T-cell (primary cell): ENCODE results near the gene RAB31. TPM values are rescaled to one million over a fixed set of nuclear protein-coding genes. Genes with fewer than 3 reads are reported as not detected.
"Not testable (repeated sequence)": the region's sequence is repeated elsewhere in the genome, so short reads cannot be mapped to it uniquely, and the experiment has no call there.

Experiments used
- ATAC-seq, 4 experiments: fragments of 200-7000 bp in 3 of 4; fragments of 150-1000 bp in 1 of 4; cut with Tn5 transposase; replicated peaks in 1 of 4; 1 replicate in 3 of 4; 2 replicates in 1 of 4; pipeline ENCODE4 v1.10.0; 2021; ENCODE audit warnings: moderate library complexity in 3 of 4, mild to moderate bottlenecking in 2 of 4, moderate number of reproducible peaks in 1 of 4
- CTCF ChIA-PET, 2 donors: fragments of 300-600 bp; sonication (Branson Sonifier 250); formaldehyde crosslinking; loops; one replicate each; lab custom pipeline; 2022; ENCODE audit warnings: antibody characterized with exemption in 2 of 2; lab: Charles Lee
- POLR2A ChIA-PET, 2 donors: fragments of 300-600 bp; sonication (Branson Sonifier 250); formaldehyde crosslinking; loops; one replicate each; lab custom pipeline; 2022; ENCODE audit warnings: antibody characterized with exemption in 2 of 2; lab: Charles Lee
- DNase-seq, 35 experiments: peaks; one replicate each; pipeline versions ENCODE4 v3.0.0 to v3.0.0-alpha.2; 2013 to 2023
- H3K27ac ChIP-seq: one replicate; pipeline ENCODE4 v1.5.1; 2013; ENCODE audit warnings: low read length
- H3K27me3 ChIP-seq, 2 experiments: replicated peaks in 1 of 2; 1 replicate in 1 of 2; 2 replicates in 1 of 2; pipeline versions ENCODE4 v1.6.1 to v1.7.0; 2013; ENCODE audit warnings: low read length in 1 of 2, mixed read lengths in 1 of 2; ENCODE audit not compliant: control insufficient read depth in 2 of 2, insufficient read depth in 2 of 2; ENCODE audit errors: extremely low read depth in 1 of 2
- H3K36me3 ChIP-seq, 2 donors: 1 replicate in 1 of 2; 2 replicates in 1 of 2; pipeline versions ENCODE4 v1.6.1 to v1.7.0; 2013; ENCODE audit warnings: low read length in 1 of 2; ENCODE audit not compliant: control insufficient read depth in 2 of 2, insufficient read depth in 1 of 2; ENCODE audit errors: extremely low read depth in 1 of 2
- H3K4me1 ChIP-seq, 2 experiments: 1 replicate in 1 of 2; 2 replicates in 1 of 2; pipeline versions ENCODE4 v1.6.1 to v1.7.0; 2013; ENCODE audit warnings: low read length in 2 of 2, mixed read lengths in 1 of 2; ENCODE audit not compliant: insufficient read depth in 2 of 2, control insufficient read depth in 1 of 2; ENCODE audit errors: extremely low read depth in 1 of 2
- H3K4me3 ChIP-seq, 2 donors: 1 replicate in 1 of 2; 2 replicates in 1 of 2; pipeline versions ENCODE4 v1.5.1 to v1.7.0; 2013; ENCODE audit warnings: mild to moderate bottlenecking in 2 of 2, low read length in 1 of 2, moderate library complexity in 1 of 2; ENCODE audit not compliant: control insufficient read depth in 1 of 2; ENCODE audit errors: extremely low read depth in 1 of 2
- H3K9me3 ChIP-seq: 2 replicates; pipeline ENCODE4 v1.7.0; 2013
- H3K27ac Mint-ChIP-seq, 2 donors: one replicate each; pipeline ENCODE4 v1.8.0; 2020 to 2021; ENCODE audit warnings: mild to moderate bottlenecking in 2 of 2, mixed read lengths in 2 of 2
- H3K27me3 Mint-ChIP-seq, 2 donors: one replicate each; pipeline ENCODE4 v1.8.0; 2021 to 2022; ENCODE audit warnings: mixed read lengths in 2 of 2
- H3K36me3 Mint-ChIP-seq: one replicate; pipeline ENCODE4 v1.8.0; 2021; ENCODE audit warnings: mixed read lengths
- H3K4me1 Mint-ChIP-seq, 3 donors: one replicate each; pipeline ENCODE4 v1.8.0; 2020 to 2022; ENCODE audit warnings: mixed read lengths in 3 of 3, mild to moderate bottlenecking in 1 of 3
- H3K4me3 Mint-ChIP-seq, 3 donors: one replicate each; pipeline ENCODE4 v1.8.0; 2020 to 2022; ENCODE audit warnings: mild to moderate bottlenecking in 3 of 3, mixed read lengths in 3 of 3, moderate library complexity in 3 of 3
- H3K9me3 Mint-ChIP-seq, 3 donors: one replicate each; pipeline ENCODE4 v1.8.0; 2020 to 2022; ENCODE audit warnings: mixed read lengths in 3 of 3
- WGBS: methylation state at CpG from one replicate; pipeline ENCODE4 v1.1.5; 2013; ENCODE audit warnings: missing lambda C conversion rate; ENCODE audit not compliant: insufficient coverage; 5-methylcytosine and 5-hydroxymethylcytosine counted together
- total RNA-seq, 35 experiments: library from RNA in 6 of 35; stranded (reverse) in 6 of 35; fragments of 120-200 nt in 1 of 35; gene quantifications; one replicate each; pipeline versions ENCODE4 v1.2.1 to v1.2.4 and lab custom pipeline; 2013 to 2026

RAB31 gene
- total RNA-seq, 5 donors from 2014 or later (not counting 1 experiment from before 2014, with no cell fraction given) = 0.60 to 2.0 (median 1.5) TPM

GRCh38 chr18:9669016-9669415, 39.1 kb upstream of the RAB31 start:
- Mint-ChIP-seq H3K4me1 (peaks cover 0 to 6% (median 6%) of the 10 kb centered on the region in 3 donors), H3K27me3 (peaks cover 2 to 4% of the 10 kb centered on the region in 2 donors), H3K4me3 (no peak overlapping the region), H3K27ac (no peak overlapping the region), H3K36me3 (no peaks in the 10 kb centered on the region), H3K9me3 (no peaks in the 10 kb centered on the region)
- ChIA-PET POLR2A (no interaction called here), CTCF (interaction anchor here in 1 of 2 donors (0.6 kb wide), 1 partner anchor 10 kb away, joined by 4 read pairs; no protein-coding TSS in a partner anchor)
- H3K4me1 ChIP-seq = no peaks in the 10 kb centered on the region
- H3K4me3 ChIP-seq = no peak overlapping the region
- no peak overlapping the region for H3K27ac ChIP-seq
- no peaks in the 10 kb centered on the region for H3K36me3 ChIP-seq
- WGBS = 100% methylated on average over 1 of the region's 3 CpGs
- no peak for ATAC-seq
- H3K27me3 ChIP-seq = peaks cover 0 to 7% of the 10 kb centered on the region in 2 experiments
- no peak for DNase-seq
- H3K9me3 ChIP-seq = no peaks in the 10 kb centered on the region

GRCh38 chr18:9671214-9671613, 36.9 kb upstream of the RAB31 start:
- DNase-seq = no peak

GRCh38 chr18:9673296-9674251, 34.5 kb upstream of the RAB31 start:
- ChIA-PET CTCF (interaction anchor here in 1 of 2 donors (0.7 kb wide), 1 partner anchor 124 kb away, joined by 3 read pairs; no protein-coding TSS in a partner anchor), POLR2A (interaction anchor here in 1 of 2 donors (0.6 kb wide), 1 partner anchor 12 kb away, joined by 5 read pairs; no protein-coding TSS in a partner anchor)
- Mint-ChIP-seq H3K9me3 (no peaks in the 10 kb centered on the region), H3K4me3 (no peak overlapping the region), H3K27ac (peak overlapping the region; percentile 1 to 64), H3K36me3 (no peaks in the 10 kb centered on the region), H3K4me1 (peaks cover 0 to 6% (median 6%) of the 10 kb centered on the region in 3 donors), H3K27me3 (peaks cover 5 to 7% of the 10 kb centered on the region in 2 donors)
- no peaks in the 10 kb centered on the region for H3K36me3 ChIP-seq
- peak; percentile 55 to 78 (median 64) for ATAC-seq
- no peaks in the 10 kb centered on the region for H3K4me1 ChIP-seq
- peak in 19 of 35 experiments; percentile 1 to 47 (median 12) for DNase-seq
- no peaks in the 10 kb centered on the region for H3K9me3 ChIP-seq
- no peak overlapping the region for H3K27ac ChIP-seq
- H3K27me3 ChIP-seq = peaks cover 0 to 2% of the 10 kb centered on the region in 2 experiments
- no peak overlapping the region for H3K4me3 ChIP-seq
- no CpG with 5 or more reads among the region's 8 CpGs for WGBS

More at GRCh38 chr18:9671214-9671613, 36.9 kb upstream of the RAB31 start:
- Mint-ChIP-seq H3K27me3 (peaks cover 0 to 7% of the 10 kb centered on the region in 2 donors), H3K36me3 (no peaks in the 10 kb centered on the region), H3K4me3 (no peak overlapping the region), H3K4me1 (peaks cover 0 to 6% (median 6%) of the 10 kb centered on the region in 3 donors), H3K27ac (no peak overlapping the region), H3K9me3 (no peaks in the 10 kb centered on the region)
- Histone ChIP-seq H3K27ac (no peak overlapping the region), H3K4me1 (no peaks in the 10 kb centered on the region), H3K4me3 (no peak overlapping the region), H3K36me3 (no peaks in the 10 kb centered on the region), H3K9me3 (no peaks in the 10 kb centered on the region), H3K27me3 (peaks cover 0 to 2% of the 10 kb centered on the region in 2 experiments)
- ATAC-seq = no peak
- ChIA-PET POLR2A (no interaction called here), CTCF (no interaction called here)
- 84% methylated on average over 6 of the region's 7 CpGs for WGBS

- DNase-seq, H3K4me1 Mint-ChIP-seq, H3K36me3 Mint-ChIP-seq, H3K9me3 Mint-ChIP-seq, H3K36me3 ChIP-seq, POLR2A ChIA-PET, H3K27ac ChIP-seq, H3K4me3 ChIP-seq, H3K27ac Mint-ChIP-seq, H3K27me3 ChIP-seq, H3K4me3 Mint-ChIP-seq, H3K4me1 ChIP-seq, ATAC-seq, H3K9me3 ChIP-seq: not testable (repeated sequence)
- peaks cover 4 to 14% of the 10 kb centered on the region in 2 donors for H3K27me3 Mint-ChIP-seq
- CTCF ChIA-PET = interaction anchor here in 1 of 2 donors (0.5 kb wide), 1 partner anchor 29 kb away, joined by 3 read pairs; no protein-coding TSS in a partner anchor
- 85% methylated on average over 5 of the region's 5 CpGs for WGBS
These were observed 29.9 kb upstream of the RAB31 start for GRCh38 chr18:9678216-9678615.

GRCh38 chr18:9679125-9679524, 29.0 kb upstream of the RAB31 start:
- no peaks in the 10 kb centered on the region for H3K36me3 ChIP-seq
- no peaks in the 10 kb centered on the region for H3K27me3 ChIP-seq
- Mint-ChIP-seq H3K9me3 (no peaks in the 10 kb centered on the region), H3K27me3 (peaks cover 7 to 20% of the 10 kb centered on the region in 2 donors), H3K4me1 (no peaks in the 10 kb centered on the region), H3K27ac (no peak overlapping the region), H3K36me3 (no peaks in the 10 kb centered on the region), H3K4me3 (no peak overlapping the region)
- H3K9me3 ChIP-seq = no peaks in the 10 kb centered on the region
- POLR2A ChIA-PET = no interaction called here
- H3K4me1 ChIP-seq = no peaks in the 10 kb centered on the region
- CTCF ChIA-PET = interaction anchor here in 1 of 2 donors (0.6 kb wide), 1 partner anchor 10 kb away, joined by 4 read pairs; no protein-coding TSS in a partner anchor
- WGBS = 82% methylated on average over 9 of the region's 17 CpGs
- H3K4me3 ChIP-seq = no peak overlapping the region
- ATAC-seq = no peak
- no peak overlapping the region for H3K27ac ChIP-seq
- DNase-seq = no peak

GRCh38 chr18:9681217-9681616, 26.9 kb upstream of the RAB31 start:
- ATAC-seq (no peak), DNase-seq (no peak)
- Histone ChIP-seq H3K4me1 (no peaks in the 10 kb centered on the region), H3K27me3 (peaks cover 0 to under 1% of the 10 kb centered on the region in 2 experiments), H3K27ac (no peak overlapping the region), H3K36me3 (no peaks in the 10 kb centered on the region), H3K4me3 (no peak overlapping the region), H3K9me3 (no peaks in the 10 kb centered on the region)
- WGBS = no CpG with 5 or more reads among the region's 1 CpG
- H3K9me3 Mint-ChIP-seq = no peaks in the 10 kb centered on the region
- H3K27me3 Mint-ChIP-seq = peaks cover 4 to 27% of the 10 kb centered on the region in 2 donors
- H3K4me1 Mint-ChIP-seq = peaks cover 6 to 8% (median 6%) of the 10 kb centered on the region in 3 donors
- CTCF ChIA-PET = no interaction called here
- no peak overlapping the region for H3K27ac Mint-ChIP-seq
- H3K4me3 Mint-ChIP-seq = no peak overlapping the region
- H3K36me3 Mint-ChIP-seq = no peaks in the 10 kb centered on the region
- POLR2A ChIA-PET = no interaction called here
